HG02852 (cell line): Measurements from ENCODE around the gene IARS2.
"Not testable (repeated sequence)": the region's sequence is repeated elsewhere in the genome, so short reads cannot be mapped to it uniquely, and the experiment has no call there.

ENCODE experiments used
- ATAC-seq: cut with Tn5 transposase; IDR thresholded peaks from one replicate; pipeline ENCODE4 v1.9.1; 2021; ENCODE audit warnings: mild to moderate bottlenecking, moderate library complexity; ENCODE audit not compliant: unreplicated experiment

The IARS2 gene

DNA sequence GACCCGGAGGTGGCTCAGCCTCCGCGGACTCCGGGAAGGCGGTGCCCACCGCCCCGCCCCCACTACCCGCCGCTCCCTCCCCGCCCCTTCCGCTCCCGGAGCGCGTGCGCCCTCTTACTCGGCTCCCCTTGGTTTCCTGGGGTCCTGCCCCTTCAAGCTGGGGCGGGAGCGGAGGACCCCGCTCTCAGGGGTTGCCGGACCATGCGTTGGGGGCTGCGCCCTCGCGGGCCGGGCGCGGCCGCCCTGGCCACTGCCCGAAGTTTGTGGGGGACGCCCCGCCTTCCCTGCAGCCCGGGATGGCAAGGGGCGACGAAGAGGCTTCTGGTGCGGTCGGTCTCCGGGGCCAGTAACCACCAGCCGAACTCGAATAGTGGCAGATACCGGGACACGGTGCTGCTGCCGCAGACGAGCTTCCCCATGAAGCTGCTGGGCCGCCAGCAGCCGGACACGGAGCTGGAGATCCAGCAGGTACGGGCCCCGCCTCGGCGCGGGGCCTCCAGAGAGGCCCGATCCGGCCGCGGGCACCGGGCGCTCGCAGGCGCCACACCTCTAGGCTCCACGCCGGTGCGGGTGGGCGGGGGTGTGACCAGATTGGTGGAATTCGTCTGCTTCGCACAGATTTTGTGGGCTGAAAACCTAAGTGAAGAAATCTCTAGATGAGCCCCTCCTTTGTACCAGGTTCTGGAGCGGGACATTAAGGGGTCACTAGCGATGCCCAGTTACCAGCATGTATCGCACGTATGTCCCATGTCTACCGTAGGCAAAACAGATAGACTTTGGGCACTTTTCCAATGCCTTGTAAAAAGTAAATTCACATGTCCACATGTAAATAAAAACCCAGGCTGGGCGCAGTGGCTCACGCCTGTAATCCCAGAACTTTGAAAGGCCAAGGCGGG is at the start of gene IARS2:
Gene IARS2, plus strand, starts transcription at position 117 of the 896 bp plus-strand sequence. Its CDS starts 85 bp downstream, at position 202.
- ATAC-seq: peak; percentile 58

DNA sequence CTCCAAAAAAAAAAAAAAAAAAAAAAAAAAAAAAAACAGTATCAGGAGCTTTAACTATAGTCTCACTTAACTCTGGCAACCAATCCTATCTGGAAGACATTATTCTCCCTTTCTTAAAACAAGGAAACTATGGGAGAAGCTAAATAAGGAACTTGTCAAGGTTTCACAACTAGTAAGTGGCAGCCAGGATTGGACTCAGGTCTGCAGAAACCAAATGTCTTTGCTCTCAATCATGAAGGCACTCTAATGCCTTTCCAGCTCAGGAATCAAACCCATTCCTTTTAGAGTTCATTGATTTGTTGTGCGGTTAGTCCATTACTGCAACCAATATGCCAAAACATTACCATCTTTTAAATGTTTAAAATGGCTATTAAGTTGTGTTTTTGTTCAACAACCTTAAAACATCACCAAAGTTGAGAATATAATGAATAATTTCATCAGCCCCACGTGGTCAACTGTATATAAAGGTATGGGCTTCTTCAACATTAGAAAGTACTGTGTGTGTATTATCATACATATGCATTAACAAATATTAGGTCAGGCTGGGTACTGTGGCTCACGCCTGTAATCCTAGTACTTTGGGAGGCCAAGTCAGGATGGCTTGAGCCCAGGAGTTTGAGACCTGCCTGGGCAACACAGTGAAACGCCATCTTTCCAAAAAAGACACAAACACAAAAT is 49.1 kb upstream of the IARS2 start:
- ATAC-seq: no peak

DNA sequence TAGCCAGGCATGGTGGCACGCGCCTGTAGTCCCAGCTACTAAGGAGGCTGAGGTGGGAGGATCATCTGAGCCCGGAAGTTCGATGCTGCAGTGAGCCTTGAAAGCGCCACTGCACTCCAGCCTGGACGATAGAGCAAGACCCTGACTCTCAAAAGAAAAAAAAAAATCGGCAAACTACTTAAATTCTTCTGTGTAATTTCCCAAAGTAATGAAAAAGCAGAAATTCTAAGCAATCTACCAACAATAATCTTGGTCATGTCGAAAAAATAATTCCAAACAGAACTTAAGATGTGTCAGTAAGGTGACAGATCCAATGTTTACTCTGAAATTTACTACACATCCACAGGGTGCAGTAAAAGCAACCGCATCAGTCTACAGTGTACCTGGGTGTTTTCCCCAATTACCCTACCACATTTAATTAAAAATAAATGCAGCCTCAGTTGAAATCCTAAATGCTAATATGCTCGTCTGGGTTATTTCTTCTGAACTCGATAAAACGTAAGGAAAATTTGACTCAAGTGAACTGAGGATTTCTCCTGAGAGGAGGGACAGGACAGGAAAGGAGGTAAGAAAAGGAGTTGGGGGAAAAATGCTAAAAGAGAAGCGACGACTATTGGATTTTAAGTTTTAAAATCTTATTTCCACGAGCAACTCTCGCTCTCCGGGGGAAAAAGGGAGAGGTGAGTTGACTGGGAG is 48.4 kb upstream of the IARS2 start:
- ATAC-seq: no peak

DNA sequence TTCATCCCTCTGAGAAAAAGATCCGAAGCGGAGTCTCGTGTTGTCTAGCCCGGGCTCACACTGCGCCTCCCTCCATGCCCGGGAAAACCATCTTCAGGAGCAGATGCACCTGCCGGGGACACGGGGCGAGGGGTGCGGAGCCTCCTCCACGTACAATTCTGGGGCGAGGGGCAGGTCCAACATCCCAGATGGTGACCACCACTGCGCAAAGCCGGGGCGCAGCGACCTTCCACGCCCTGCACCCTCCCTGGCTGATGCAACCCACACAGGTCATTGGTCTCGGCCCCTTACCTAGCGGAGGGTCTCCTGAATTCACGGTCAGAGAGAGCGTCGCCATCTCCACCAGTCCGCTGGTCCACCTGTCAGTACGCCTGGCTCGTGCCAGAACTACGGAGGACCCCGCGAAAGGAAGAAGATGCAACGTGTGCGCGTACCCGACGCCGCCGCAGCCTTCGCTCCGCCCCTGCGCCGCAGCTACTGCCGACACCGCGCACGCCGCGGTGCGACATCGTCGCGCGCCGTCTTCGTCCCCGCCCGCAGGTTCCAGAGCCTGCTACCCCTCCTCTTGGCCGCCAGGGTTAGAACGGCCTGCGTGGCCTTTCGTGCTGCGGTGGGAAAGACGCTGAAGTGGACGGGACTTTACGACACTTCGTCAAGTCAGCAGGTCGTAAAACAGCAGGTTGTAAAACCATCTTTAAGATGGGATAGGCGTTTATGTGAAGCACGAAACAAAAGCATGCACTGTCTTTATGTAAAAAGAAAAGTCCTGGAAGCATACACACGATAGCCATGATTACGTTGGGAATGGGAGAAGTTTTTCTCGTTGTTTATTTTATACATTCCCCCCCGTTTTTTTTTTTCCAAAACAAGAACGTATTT is 47.6 kb upstream of the IARS2 start, which contains the start of gene EPRS1:
Gene EPRS1, minus strand, starts transcription at position 454 of the 879 bp plus-strand sequence. Its CDS starts 117 bp downstream, at position 337.
- ATAC-seq: peak; percentile 98

DNA sequence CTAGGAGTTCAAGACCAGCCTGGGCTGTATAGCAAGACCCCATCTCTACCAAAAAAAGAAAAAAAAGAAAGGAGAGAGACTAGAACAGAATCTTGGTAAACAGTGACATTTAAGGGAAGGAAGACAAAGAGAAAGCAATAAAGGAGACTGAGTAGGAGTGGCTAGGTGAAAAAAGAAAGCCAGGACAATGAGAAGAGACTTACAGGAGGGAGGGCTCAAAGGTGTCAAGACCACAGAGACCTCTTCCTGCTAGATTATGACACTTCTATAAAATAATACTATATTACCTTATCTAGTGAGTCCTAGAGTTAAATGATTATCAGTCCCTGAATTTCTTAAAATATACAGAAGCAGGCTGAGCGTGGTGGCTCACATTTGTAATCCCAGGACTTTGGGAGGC is 37.6 kb upstream of the IARS2 start:
- no peak for ATAC-seq

DNA sequence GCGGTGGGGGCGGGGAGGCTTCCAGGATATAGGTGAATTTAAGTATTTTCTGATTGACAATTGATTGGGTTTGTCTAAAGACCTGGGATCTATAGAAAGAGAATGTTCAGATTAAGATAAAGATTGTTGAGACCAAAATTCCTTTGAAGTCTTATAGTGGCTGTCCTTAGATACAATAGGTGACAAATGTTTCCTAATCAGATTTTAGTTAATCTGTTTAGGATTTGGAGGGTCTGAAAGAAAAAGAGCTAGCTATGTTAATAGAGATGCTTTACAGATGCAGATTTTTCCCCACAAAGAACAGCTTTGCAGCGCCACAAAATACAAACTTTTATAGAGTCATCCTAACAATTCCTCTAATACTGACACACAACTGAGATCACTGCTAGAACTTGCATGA is 33.1 kb upstream of the IARS2 start:
- no peak for ATAC-seq

DNA sequence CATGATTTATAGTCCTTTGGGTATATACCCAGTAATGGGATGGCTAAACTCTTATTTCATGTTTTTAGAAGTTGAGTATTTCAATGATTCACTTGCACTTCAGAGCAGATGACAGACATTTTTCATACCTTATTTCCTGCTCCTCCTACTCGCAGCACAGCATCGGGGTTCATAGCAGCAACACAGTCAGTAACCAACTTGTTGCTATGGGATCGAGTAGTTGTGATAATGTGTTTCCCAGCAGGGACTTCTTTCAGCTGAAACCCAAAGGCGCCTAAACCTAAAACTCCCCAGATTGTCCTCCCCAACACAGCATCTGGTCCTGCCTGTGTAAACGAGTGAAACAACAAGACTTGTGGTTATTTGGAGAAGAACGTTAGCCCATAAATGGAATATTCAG is 31.3 kb upstream of the IARS2 start:
- no peak for ATAC-seq

DNA sequence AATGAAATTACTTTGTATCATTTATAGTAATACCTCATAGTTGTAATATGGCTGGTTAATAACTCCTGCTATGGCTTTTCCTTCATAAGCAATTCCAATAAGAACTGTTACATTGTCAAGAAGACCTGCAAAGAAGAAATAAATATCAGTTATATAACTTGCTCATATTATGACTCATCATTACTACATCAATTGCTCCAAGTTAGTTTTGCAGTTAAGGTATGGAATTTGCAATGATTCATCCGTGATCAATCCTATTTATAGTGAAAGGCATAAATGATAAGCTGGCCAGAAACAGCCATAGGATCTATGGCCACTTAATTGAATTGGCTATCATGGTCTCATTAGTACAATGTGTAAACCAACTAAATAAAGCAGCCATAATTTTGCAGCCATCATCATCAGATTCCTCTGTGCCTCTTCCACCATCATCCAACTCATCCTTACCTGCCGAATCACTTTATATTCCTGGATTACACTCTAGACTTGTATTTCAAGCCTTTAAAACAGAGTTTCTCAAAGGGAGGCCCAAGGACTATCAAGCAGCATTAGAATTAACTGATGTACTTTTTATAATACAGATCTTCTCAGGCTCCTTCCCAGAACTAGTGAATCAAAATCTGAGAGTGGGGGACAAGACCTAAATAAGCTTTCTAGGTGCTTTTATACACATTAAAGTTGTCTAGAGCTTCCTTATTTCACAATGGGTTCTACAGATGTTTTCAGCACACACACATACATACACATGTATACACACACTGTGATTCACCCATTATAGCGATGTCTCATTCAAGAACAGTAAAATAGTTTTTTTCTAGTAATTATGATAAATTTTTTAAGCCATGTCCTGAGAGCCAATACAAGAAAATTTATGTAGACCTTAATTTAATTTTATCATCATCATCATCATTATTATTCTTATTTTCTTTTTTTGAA is 26.4 kb upstream of the IARS2 start:
- ATAC-seq: no peak

DNA sequence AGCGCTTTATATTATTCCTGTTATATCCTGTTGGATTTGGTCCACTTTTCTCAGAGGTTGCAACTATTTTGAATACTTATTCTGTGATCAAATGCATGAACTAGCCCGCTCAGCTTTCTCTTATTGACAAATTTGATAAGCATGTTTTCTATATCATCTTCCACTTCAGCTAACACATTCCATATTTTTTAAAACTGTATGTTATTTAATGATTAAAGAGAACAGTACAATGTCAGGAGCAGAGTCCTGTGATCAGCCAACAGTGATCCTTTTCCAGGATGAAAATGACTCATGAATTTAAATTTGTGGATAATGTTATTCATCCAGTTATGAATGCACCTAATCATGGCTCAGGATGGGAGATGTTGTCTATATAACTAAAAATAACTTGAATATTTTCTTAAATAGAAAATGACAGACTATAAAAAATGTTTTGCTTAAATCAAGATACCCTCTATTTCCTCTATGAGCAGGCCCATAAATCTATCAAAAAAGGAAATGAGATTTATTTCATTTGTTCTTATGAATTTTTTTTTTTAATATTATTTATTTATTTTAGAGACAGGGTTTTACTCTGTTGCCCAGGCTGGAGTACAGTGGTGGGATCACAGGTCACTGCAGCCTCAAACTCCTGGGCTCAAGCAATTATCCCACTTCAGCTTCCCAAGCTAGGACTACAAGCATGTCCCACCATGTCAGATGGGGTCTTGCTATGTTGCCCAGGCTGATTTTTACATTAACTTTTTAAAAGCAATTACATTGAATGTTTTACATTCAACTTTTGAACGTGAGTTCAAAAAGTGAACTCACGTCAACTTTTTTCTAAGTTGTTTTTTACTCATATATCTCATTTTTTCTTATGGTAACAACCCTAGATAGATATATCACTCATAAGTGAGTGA is 16.8 kb upstream of the IARS2 start:
- no peak for ATAC-seq

DNA sequence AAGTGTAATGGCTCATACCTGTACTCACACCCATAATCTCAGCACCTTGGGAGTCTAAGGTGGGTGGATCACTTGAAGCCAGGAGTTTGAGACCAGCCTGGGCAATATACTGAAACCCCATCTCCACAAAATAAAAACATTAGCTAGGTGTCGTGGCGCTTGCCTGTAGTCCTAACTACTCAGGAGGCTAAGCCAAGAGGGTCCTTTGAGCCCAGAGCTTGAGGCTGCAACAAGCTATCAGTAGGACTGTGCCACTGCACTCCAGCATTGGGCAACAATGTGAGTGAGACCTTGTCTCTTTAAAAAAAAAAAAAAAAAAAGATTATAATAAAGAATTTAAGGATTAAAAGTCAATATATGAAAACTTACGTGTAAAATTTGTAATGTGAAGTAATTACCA is 16.0 kb upstream of the IARS2 start:
- ATAC-seq: no peak

DNA sequence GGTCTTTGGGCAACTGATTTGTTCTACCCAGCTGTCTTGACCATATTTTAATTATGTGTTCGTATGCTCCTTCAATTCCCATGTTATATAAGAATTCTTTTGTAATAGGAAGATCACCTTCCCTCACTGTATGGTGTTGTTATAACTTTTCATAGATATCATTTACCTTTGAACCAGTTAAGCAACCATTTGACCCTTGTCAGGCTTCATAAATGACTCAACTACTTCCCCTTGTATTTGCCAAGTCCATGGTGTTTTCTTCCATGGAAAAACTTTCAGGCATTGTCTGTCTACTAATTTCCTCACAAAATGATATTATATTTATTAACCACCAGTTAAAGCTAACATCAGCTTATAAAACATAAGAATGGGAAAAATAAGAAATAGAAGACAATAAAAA is 9.5 kb upstream of the IARS2 start:
- no peak for ATAC-seq

DNA sequence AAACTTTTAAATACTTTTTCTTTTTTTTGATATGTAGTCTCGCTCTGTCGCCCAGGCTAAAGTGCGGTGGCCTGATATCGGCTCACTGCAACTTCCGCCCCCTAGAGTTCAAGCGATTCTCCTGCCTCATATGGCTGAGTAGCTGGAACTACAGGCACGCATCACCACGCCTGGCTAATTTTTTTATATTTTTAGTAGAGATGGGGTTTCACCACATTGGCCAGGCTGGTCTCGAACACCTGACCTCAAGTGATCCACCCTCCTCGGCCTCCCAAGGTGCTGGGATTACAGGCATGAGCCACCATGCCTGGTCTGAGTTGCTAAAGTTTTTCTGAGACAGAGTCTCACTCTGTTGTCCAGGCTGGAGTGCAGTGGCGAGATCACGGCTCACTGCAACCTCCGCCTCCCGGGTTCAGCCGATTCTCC is 7.7 kb upstream of the IARS2 start:
- peak; percentile 46 for ATAC-seq

DNA sequence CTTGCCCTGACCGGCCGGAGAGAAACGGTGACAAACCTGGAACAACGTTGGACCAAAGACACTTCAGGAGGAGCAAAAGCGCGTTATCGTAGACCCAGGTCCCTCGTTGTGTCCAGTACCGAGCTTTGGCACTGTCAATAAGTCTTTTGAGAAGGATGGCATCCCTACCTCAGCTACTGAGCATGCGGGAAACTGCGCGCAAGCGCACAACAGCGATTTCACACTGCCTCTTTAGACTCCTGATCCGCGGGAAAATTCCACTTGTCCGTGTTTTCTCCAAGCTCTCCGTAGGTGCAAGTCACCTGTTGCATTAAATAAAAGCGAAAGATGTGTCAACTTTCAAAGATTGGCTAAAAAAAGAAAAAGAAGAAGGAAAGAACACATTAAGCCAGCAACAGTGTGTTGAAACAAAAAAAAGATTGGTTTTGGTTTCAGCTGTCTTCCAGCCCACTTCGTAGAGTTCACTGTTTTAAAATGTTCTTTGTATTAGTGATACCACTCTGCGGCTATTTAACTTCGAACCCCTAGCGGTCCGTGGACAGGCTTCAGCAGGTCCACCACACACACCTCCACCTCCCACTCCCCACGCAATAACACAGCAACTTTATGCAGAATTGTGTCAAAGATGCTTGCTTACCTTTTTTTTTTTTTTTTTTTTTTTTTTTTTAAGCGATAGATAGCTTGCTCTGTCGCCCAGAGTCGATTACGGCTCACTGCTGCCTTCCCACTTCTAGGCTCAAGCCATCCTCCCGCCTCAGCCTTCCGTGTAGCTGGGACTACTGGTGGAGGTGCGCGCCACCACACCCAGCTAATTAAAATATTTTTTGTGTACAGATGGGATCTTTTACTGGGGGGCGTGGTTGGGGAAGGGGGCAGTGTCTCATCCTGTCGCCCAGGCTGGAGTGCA is 4.0 kb upstream of the IARS2 start, which contains the start of gene BPNT1:
Gene BPNT1, minus strand, starts transcription at position 139 of the 907 bp plus-strand sequence. CDS start 9,942 bp downstream, outside the sequence.
- peak; percentile 51 for ATAC-seq

DNA sequence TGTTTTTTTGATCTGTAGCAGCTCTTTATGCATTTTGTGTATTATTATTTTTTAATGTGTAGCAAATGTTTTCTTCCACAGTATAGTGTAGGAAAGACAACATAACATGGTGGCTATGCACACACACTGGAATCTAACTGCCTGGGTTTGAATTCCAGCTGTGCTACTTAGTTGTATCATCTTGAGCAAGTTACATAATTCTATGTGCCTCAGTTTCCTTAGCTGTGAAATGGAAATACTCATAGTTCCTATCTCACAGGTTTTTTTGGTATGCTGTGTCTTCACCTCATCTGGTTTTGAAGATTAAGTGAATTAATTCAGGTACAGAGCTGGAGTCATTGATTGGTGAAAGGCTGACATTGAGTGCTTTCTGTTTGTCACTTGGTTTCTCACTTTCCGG is 1.2 kb upstream of the IARS2 start:
- ATAC-seq: no peak

DNA sequence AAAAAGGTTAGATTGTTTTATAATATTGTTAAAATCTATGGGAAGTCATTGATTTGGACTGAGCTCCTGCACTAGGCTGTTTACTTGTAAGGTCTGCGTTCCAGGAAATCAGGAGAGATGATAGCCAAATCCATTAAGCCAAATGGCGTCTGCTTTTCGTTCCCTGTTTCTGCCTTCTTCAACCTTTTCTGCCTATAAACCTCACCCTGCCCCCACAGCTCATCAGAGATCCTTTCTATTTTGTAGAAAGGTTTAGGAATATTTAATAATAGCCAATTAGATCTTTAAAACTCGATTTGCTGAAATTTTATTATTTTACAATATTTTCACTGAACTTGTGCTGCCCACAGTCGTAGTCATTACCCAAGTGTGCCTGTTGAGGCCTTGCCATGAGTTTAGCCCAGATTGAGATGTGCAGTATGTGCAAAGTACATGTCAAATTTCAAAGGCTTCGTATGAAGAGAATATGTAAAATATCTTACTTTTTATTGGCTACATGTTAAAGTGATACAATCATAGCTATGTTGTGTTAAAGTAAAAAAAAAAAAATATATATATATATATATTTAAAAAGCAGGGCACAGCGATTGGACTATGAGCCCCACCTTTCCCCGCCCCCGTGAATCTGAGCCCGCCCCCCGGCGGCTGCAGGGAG is 444 bp upstream of the IARS2 start:
- ATAC-seq: no peak

DNA sequence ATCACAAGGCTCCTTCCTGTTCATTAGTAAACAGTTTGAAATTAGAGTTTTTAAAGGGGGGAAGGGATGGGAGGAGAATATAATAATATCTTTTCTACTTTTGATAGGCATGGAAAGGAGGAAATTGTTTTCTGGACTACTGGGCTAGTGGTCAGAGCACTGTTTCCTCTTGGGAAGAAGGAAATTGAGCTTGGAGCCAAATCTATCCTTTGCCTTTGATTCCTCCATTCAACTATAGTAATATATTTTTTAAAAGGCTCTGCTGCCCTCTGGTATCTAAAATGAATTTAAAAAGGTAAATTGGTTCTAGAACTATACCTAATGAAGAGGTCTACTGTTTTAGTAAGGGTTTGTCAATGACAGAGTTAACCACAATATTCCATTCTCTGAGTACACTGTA is 5.9 kb downstream of the IARS2 start:
- ATAC-seq: no peak

DNA sequence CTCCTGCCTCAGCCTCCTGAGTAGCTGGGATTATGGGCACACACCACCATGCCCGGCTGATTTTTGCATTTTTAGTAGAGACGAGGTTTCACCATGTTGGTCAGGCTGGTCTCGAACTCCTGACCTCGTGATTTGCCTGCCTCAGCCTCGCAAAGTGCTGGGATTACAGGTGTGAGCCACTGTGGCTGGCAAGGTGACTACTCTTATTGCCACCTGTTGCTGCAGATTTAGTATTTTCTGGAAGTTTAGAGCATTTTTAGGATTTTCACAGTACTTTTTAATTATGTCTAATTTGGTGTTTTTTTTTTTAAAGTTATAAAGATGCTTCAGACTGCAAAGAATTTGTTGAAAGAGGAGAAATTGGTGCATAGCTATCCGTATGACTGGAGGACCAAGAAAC is 16.5 kb downstream of the IARS2 start:
- not testable (repeated sequence) for ATAC-seq
